Fibroblast of lung (primary cell): ENCODE data around the gene STC2. TPM values are rescaled to one million over a fixed set of nuclear protein-coding genes. Genes with fewer than 3 reads are reported as not detected.
A peak's percentile ranks its signal among the peaks of the same experiment; 100 is the strongest.

Experiments used
- DNase-seq, 2 donors: peaks; one replicate each; pipeline versions ENCODE4 v3.0.0 to v3.0.0-alpha.2; 2010; ENCODE audit warnings: low read depth in 2 of 2
- H2AFZ ChIP-seq: 2 replicates; pipeline ENCODE4 v1.5.1; 2012; ENCODE audit warnings: low read length, control low read depth, inconsistent platforms
- H3K27ac ChIP-seq: 2 replicates; pipeline ENCODE4 v1.5.1; 2011; ENCODE audit warnings: low read length, control low read depth; ENCODE audit not compliant: insufficient read depth
- H3K27me3 ChIP-seq: 2 replicates; pipeline ENCODE4 v1.5.1; 2011; ENCODE audit warnings: mild to moderate bottlenecking, low read length; ENCODE audit not compliant: control insufficient read depth, insufficient read depth
- H3K36me3 ChIP-seq: 2 replicates; pipeline ENCODE4 v1.5.1; 2011; ENCODE audit warnings: low read length; ENCODE audit not compliant: control insufficient read depth, insufficient read depth
- H3K4me1 ChIP-seq: 2 replicates; pipeline ENCODE4 v1.5.1; 2011; ENCODE audit warnings: low read length; ENCODE audit not compliant: control insufficient read depth, insufficient read depth; ENCODE audit errors: extremely low read depth
- H3K4me2 ChIP-seq: 2 replicates; pipeline ENCODE4 v1.5.1; 2011; ENCODE audit warnings: low read length, control low read depth; ENCODE audit not compliant: insufficient read depth; ENCODE audit errors: extremely low read depth
- H3K4me3 ChIP-seq, 4 experiments: fragments of 200-600 bp in 1 of 4; sonication (generic) in 1 of 4; replicated peaks in 1 of 4; 2 replicates each; pipeline ENCODE4 v1.5.1; 2011 to 2016; ENCODE audit warnings: low read length in 4 of 4, low read depth in 3 of 4, mild to moderate bottlenecking in 3 of 4, control low read depth in 2 of 4, inconsistent platforms in 1 of 4, mixed read lengths in 1 of 4; ENCODE audit not compliant: insufficient read depth in 1 of 4; ENCODE audit errors: control extremely low read depth in 1 of 4
- H3K79me2 ChIP-seq: 2 replicates; pipeline ENCODE4 v1.5.1; 2012; ENCODE audit warnings: mild to moderate bottlenecking, low read length, inconsistent platforms; ENCODE audit not compliant: control insufficient read depth, insufficient read depth
- H3K9ac ChIP-seq: 2 replicates; pipeline ENCODE4 v1.5.1; 2011; ENCODE audit warnings: mild to moderate bottlenecking, low read length, control low read depth; ENCODE audit not compliant: insufficient read depth
- H3K9me3 ChIP-seq: 2 replicates; pipeline ENCODE4 v1.5.1; 2012; ENCODE audit warnings: low read depth, low read length; ENCODE audit not compliant: control insufficient read depth, insufficient read depth
- H4K20me1 ChIP-seq: 2 replicates; pipeline ENCODE4 v1.5.1; 2011; ENCODE audit warnings: low read length; ENCODE audit not compliant: control insufficient read depth, insufficient read depth; ENCODE audit errors: extremely low read depth
- CTCF ChIP-seq, 2 donors: IDR thresholded peaks in 1 of 2; conservative IDR thresholded peaks in 1 of 2; 1 replicate in 1 of 2; 2 replicates in 1 of 2; pipeline ENCODE4 v1.5.1; 2011 to 2012; ENCODE audit warnings: low read length in 2 of 2, control low read depth in 1 of 2, inconsistent platforms in 1 of 2, low read depth in 1 of 2, mild to moderate bottlenecking in 1 of 2
- EZH2 ChIP-seq: IDR thresholded peaks from 2 replicates; pipeline ENCODE4 v1.5.1; 2012; ENCODE audit warnings: low read length, control low read depth, mild to moderate bottlenecking; ENCODE audit errors: missing control alignments
- polyA plus RNA-seq, 2 donors: library from polyadenylated mRNA; depleted of rRNA in 1 of 2; stranded (reverse) in 1 of 2; unstranded in 1 of 2; fragments of >200 nt; gene quantifications; 2 replicates each; pipeline ENCODE4 v1.2.1, GENCODE V29; 2011 to 2012; ENCODE audit warnings: missing spikeins in 1 of 2
- total RNA-seq: library from RNA; depleted of rRNA; stranded (reverse); fragments of >200 nt; gene quantifications from 2 replicates; pipeline ENCODE4 v1.2.1, GENCODE V29; 2014

STC2 gene
- total and polyA plus RNA-seq, 2 donors (not counting 1 experiment from before 2014, with no cell fraction given), result 112 to 299 TPM

DNA sequence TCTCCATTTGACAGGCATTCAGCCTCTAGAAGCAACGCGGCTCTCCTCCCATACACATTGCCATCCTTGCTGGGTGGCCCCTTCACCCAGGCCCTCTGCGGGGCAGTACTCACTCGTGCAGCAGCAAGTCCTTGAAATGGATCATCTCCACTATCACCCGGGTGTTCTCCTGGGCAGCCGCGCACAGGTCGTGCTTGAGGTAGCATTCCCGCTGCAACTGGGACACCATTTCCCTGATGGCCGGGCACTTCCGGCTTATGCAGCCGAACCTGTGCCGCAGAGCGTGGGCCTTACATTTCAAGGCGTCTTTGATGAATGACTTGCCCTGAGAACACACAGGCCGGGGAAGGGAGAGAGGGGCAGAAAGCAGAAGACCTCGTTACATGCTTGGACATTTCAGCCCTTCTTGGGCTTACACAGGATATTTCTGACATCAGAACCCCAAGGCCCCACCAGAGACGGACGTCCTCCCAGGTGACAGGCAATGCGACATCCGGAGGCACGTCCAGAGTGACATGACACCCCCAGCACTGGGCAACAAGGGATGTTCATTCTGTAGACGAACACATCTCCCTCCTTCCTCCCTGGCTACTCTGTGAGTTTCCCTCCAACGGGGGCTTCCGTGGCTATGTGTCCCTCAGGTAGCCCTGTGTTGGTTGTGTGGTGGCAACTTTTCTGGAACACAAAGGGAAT, 5.0 kb downstream of the STC2 start:
- no peak overlapping the region for H2AFZ ChIP-seq
- H3K4me2 ChIP-seq, result peak overlapping the region; percentile 17

DNA sequence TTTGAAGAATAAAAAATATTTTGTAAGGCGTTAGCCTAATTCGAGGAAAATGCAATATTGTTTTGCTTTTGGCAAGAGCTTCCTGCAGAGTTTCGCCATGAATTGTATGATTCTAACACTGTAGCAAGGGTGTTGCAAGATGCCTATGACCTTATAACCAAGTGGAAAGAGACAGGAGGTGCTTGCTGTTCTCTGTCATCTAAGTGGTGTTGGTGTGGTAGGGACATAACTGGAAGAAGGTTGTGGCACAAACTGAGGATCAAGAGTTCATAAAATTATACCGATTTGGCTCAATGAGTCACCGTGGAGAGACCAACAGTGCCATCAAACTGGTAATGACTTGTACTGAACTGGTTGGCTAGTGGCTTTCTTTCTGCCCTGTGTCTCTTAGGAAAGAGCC, 6.3 kb downstream of the STC2 start:
- no peak overlapping the region for H3K4me3 ChIP-seq
- no peak overlapping the region for H3K9ac ChIP-seq
- TF ChIP-seq CTCF (conservative IDR thresholded peaks at IDR 0.05 in 1 of 2, IDR thresholded peaks at IDR 0.05 in 1 of 2; ENCODE audit: low read depth in 1 of 2, low read length in 2 of 2) (no peak), EZH2 (no peak)
- DNase-seq, result peak in 1 of 2 donors; percentile 63
- H3K9me3 ChIP-seq, result no peaks in the 10 kb centered on the region
- peaks cover 22% of the 10 kb centered on the region for H3K79me2 ChIP-seq
- H2AFZ ChIP-seq, result no peak overlapping the region
- H3K4me1 ChIP-seq, result peaks cover 37% of the 10 kb centered on the region
- peaks cover 23% of the 10 kb centered on the region for H3K36me3 ChIP-seq
- H4K20me1 ChIP-seq, result no peaks in the 10 kb centered on the region
- H3K27ac ChIP-seq, result no peak overlapping the region
- no peak overlapping the region for H3K4me2 ChIP-seq
- H3K27me3 ChIP-seq, result no peaks in the 10 kb centered on the region

More for the DNA sequence above, 5.0 kb downstream of the STC2 start:
- Histone ChIP-seq H3K9me3 (no peaks in the 10 kb centered on the region), H3K9ac (no peak overlapping the region), H3K36me3 (peaks cover 15% of the 10 kb centered on the region), H3K79me2 (peaks cover 36% of the 10 kb centered on the region), H3K4me3 (peak overlapping the region in 2 of 4 experiments; percentile 2 to 73), H3K27me3 (no peaks in the 10 kb centered on the region), H3K4me1 (peaks cover 36% of the 10 kb centered on the region), H3K27ac (peak overlapping the region; percentile 80), H4K20me1 (no peaks in the 10 kb centered on the region)
- TF ChIP-seq CTCF (conservative IDR thresholded peaks at IDR 0.05 in 1 of 2, IDR thresholded peaks at IDR 0.05 in 1 of 2; ENCODE audit: low read depth in 1 of 2, low read length in 2 of 2), result no peak
- DNase-seq, result no peak

GRCh38 chr5:173320259-173320658, 8.0 kb downstream of the STC2 start:
- Histone ChIP-seq H3K9ac (no peak overlapping the region), H3K4me3 (no peak overlapping the region), H4K20me1 (no peaks in the 10 kb centered on the region), H3K27ac (no peak overlapping the region), H3K9me3 (no peaks in the 10 kb centered on the region), H2AFZ (no peak overlapping the region), H3K4me1 (peaks cover 38% of the 10 kb centered on the region), H3K27me3 (no peaks in the 10 kb centered on the region), H3K36me3 (peaks cover 23% of the 10 kb centered on the region), H3K4me2 (no peak overlapping the region), H3K79me2 (peaks cover 12% of the 10 kb centered on the region)
- peak in 1 of 2 donors; percentile 58 for DNase-seq
- TF ChIP-seq EZH2 (no peak), CTCF (conservative IDR thresholded peaks at IDR 0.05 in 1 of 2, IDR thresholded peaks at IDR 0.05 in 1 of 2; ENCODE audit: low read depth in 1 of 2, low read length in 2 of 2) (peak; percentile 29 to 34)
